Ramos (cell line): ENCODE results near the gene LRIG3.

ENCODE experiments used
- in situ Hi-C: fragments of 300-500 bp; cut with MboI; formaldehyde crosslinking; loops from one replicate; pipeline ENCODE4 v1.14.3; 2022; ENCODE audit warnings: low sequenced_read_pairs; ENCODE audit not compliant: unreplicated experiment

The LRIG3 gene

GRCh38 chr12:58932806-58933681, 12.7 kb upstream of the LRIG3 start:
- in situ Hi-C loops: no loop called here

- in situ Hi-C loops: no loop called here
Observed at GRCh38 chr12:58931518-58931917, 11.2 kb upstream of the LRIG3 start.

GRCh38 chr12:58930770-58931324, 10.5 kb upstream of the LRIG3 start:
- in situ Hi-C loops: no loop called here

- in situ Hi-C loops: no loop called here
Observed at GRCh38 chr12:58927120-58927519, 6.8 kb upstream of the LRIG3 start.

DNA sequence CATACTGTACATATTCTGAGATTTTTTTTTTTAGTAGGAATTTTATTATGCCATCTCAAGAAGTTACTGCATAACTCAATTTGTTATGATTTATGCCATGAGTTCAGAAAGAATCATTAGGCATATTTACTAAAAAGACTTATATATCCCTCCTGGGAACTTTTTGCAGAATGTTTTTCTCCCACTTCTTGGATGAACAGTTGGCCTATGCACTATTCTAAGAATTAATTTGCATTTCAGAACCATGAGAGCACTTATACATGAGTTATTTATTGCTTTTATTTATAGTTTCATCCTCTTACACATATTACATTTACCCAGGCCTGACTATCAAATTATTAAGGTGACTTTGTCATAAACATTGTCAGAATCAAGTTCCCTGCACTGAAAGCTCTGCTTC, 6.3 kb upstream of the LRIG3 start:
- in situ Hi-C loops: no loop called here

DNA sequence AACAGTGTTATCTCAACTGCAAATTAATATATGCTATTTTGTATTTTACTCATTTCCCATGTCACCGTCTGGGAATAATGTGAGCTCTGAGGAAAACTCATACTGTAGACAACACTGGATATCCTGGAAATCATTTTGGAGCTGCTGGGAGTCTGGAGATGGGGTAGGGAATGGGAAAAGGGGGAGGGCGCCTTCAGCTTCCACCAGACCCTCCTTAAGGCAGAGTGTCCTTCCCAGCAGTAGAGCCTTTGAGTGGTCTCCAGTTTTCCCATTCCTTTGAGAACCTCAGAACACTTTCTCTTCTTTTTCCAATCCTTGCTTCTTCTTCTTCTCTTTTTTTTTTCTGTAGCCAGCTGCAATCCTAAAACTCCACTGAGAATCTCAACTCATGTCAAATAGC, 5.4 kb upstream of the LRIG3 start:
- in situ Hi-C loops: no loop called here

GRCh38 chr12:58925111-58925611, 4.9 kb upstream of the LRIG3 start:
- in situ Hi-C loops: no loop called here

- in situ Hi-C loops: no loop called here
Observed at GRCh38 chr12:58924652-58925051, 4.3 kb upstream of the LRIG3 start.

- in situ Hi-C loops: no loop called here
Observed at GRCh38 chr12:58923781-58924180, 3.5 kb upstream of the LRIG3 start.

DNA sequence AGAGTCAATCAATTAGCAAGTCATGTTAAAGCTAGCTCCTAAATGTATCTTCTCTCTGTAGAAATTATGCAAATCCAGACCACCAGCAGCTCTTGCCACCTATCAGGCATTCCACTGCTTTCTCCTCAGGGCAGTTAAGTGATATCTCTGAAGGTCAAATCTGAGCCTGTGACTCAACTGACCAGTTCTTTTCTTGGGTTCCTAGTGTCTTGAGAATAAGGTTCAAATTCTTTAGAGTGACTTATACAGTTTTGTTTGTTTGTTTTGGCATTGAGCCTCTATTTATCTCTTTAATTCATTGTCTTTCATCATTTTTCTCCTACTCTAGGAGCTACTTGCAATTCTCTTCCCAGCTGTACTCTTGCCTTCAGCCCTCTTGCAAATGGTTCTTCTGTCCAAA, 2.5 kb upstream of the LRIG3 start:
- in situ Hi-C loops: no loop called here

DNA sequence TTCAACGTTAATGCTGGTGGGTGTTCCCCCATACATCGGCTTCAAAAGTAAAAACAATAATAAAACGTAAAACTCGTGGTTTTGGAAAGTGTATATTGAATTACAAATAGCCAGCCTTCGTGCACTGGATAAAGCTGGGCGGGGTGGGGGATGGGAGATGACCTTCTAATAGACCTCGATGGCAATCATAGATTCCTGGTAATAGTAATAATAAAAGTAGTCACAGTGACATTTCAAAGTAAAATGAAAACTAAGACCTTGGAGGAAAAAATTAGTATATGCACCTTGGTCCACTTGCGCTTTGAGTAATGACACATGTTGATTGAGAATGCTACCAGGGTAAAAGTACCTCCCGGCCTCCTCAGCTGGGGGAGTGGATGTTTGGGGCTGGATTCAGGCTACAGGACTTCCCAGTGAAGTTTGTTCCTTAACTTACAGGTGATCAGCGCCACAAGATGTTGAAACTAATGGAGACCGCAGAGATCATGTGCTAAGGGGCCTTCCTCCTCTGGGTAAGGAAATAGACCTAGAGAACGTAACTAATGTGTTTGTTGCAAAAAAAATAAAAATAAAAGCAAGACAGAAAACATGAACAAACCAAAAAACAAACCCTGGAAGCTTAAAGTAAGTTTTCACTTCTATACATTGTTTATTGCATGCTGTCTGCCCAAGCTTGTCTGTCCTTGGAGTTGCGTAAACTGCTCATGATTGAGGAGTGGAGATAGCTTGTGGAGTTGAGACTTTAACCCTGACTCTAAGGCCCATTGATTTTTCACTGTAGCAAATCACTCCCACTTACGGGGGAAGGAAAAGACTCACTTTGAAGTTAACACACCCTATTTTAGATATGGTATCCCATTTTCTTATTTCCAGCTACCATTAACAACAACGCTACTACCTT, 907 bp upstream of the LRIG3 start:
- in situ Hi-C loops: no loop called here

DNA sequence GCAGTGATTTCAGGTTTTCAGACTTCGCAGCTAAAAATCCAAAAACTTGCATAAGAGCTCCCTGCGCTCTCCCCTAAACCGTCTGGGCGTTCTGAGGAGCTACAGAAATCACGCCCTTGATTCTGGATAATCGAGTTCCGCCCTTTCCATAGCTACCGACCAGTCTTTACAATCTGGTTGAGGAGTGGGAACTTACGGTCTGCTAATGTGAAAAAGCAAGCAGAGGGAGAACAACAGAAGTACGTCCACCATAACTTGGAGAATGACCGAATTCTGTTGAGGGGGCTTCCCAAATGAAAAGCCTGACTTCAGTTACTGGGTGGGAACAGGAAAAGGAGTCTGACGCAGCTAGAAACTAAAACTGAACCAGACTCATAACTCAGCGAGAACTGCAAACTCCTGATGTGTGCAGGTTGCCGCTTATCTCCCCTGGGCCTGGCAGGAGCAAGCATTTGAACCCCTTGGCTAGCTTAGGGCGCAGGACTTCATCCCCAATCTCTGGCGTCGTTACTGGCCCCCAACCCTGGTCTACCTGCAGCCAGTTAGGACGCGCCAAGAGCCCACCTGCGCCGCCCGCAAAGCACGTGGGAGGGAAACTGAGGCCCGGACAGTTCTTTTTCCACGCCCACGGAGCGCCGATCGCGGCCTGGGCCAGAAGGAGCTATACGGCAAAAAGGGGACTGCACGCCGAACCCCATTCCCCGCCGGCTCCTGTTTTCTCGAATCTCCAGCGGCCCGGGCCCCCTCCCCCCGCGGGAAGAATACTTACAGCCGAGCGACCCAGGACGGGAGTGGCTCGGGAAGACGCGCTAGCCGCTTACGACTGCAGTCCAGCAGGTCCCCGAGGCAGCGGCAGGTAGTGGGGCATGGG, 838 bp downstream of the LRIG3 start:
- in situ Hi-C loops: no loop called here

DNA sequence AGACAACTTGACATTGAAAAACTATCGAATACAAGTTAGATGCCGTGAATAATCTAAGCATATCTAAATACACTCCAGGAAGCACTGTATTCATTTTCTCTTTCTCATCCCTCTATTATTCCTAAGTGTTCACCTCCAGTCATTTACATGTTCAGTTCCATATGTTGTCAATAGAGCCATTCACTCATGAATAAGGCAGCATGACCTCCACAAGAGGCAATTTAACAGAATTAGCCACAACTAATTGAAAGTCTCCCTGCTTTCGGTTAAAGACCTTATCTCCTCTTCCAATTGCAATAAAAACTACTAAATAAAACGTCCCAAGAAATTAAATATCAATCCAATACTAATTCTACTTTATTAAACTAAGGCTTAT, 1.8 kb downstream of the LRIG3 start:
- in situ Hi-C loops: no loop called here

DNA sequence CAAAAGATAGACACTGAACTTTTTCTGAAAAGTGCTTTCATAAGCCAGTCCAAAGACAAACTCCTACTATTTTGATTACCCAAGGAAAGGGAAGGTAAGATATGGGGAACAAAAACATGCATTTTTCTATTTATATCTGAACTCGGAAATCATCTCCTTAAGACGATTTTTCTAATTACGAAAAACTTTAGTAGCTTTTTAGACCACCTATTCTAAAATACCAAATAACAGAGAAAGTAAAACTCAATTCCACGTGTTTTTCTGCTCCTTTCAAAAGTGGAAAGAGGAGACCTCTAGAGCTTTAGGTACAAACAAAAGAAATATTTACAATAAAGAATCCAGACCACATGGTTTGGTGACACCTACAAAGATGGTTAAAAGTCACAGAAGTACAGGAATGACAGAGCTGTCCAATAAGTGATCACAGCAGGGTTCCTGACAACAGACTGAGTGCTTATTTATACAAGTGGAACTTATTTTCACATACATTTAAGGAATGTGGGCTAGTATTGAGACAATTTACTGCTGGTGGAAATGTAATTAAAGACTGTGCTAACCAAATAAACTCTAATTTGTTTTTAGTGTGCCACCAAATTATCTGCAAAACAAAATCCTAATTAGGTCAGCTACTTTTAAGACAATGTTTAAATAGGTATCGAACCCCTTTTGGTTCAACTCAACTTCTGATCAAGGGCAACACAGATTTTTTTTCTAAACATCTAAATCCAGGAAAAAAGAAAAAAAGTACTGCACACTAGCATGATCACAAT, 2.4 kb downstream of the LRIG3 start:
- in situ Hi-C loops: no loop called here

- in situ Hi-C loops: no loop called here
Observed at GRCh38 chr12:58916921-58917511, 3.3 kb downstream of the LRIG3 start.

DNA sequence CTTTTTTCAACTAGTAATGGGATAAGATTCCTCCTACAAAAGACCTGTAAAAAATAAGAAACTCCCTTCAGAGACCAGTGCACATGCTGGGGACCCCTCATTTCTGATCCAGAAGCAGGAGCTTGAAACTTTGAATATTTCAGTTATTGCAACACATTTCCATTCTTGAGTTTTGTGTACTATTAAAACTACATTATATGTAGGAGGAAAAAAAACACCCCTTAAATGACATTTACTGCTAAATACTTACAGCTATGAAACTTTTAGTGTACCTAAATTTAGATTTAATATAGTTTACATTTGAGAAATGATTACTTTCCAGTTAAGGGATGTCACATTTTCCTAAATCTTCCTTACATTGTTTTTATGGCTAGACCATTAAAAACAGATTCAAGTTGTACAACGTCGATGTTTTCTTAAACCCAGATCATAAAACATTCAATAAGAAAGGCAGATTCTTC, 4.1 kb downstream of the LRIG3 start:
- in situ Hi-C loops: no loop called here

GRCh38 chr12:58915634-58916033, 4.7 kb downstream of the LRIG3 start:
- in situ Hi-C loops: no loop called here

DNA sequence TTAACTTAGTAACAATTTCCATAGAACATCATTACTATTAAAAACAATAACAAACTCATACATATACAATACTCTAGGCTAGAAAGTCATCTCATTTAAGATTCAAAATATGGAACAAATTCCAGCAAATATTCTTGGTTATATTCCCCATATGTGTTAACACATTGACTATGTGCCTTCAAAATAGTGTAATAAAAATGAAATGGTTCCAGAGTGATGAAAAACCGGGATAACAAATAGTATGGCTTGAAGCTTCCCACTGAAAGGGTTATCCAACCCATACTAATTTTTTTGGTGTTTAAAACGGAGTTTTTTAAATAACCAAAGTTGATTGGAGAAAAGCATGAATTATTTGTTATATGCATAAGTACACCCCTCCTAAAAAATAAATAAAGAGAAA, 5.3 kb downstream of the LRIG3 start:
- in situ Hi-C loops: no loop called here

GRCh38 chr12:58914457-58914856, 5.8 kb downstream of the LRIG3 start:
- in situ Hi-C loops: no loop called here
